Measurements from ENCODE around the gene ALDH3B1.

Gene ALDH3B1

DNA sequence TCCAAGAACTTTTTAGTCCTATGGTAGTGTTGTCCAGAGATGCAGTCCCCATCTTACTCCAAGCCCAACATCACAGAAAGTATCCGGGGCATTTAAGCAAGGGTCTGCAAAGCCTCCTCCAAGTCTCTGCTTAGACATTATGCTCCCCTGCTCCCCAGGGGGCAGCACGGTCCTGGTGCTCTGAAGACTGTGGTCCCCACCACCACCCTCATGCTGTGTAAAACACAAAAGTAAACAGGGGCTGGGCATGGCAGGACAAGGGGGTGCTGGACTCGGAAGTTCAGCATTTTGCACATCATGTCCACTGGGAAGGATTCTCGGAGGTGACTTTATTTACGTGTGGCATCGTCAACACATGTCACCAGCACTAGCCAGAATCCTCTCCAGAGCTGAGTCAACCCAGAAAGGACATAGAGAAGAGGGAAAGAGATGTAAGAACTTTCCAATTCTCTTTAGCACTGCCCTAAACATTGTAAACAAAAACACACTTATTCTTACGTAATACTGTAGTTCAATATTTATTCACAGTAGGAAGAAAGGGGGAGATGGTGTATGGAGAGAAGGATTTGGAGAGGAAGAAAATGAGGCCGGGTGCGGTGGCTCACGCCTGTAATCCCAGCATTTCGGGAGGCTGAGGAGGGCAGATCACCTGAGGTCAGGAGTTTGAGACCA lies 66.4 kb downstream of the ALDH3B1 start:
- DNase-seq, result no peak

- DNase-seq, result no peak
Measured at GRCh38 chr11:68077617-68078582, 67.8 kb downstream of the ALDH3B1 start.
